Cardiac muscle cell (in vitro differentiated cells and primary cell): ENCODE measurements around the gene DHX40. TPM values are rescaled to one million over a fixed set of nuclear protein-coding genes. Genes with fewer than 3 reads are reported as not detected.

Experiments
- DNase-seq, 2 donors: peaks; one replicate each; pipeline versions ENCODE4 v3.0.0 to v3.0.0-alpha.2; 2010 to 2017; ENCODE audit warnings: low read depth in 1 of 2, low spot score in 1 of 2
- H3K27ac ChIP-seq: fragments of 200-600 bp; sonication (generic); 2 replicates; pipeline ENCODE4 v1.5.1; 2016
- H3K27me3 ChIP-seq: fragments of 200-600 bp; sonication (generic); 2 replicates; pipeline ENCODE4 v1.6.0; 2016; ENCODE audit warnings: control low read depth
- H3K36me3 ChIP-seq: fragments of 200-600 bp; sonication (generic); 2 replicates; pipeline ENCODE4 v1.5.1; 2016; ENCODE audit warnings: control low read depth
- H3K4me1 ChIP-seq: fragments of 200-600 bp; sonication (generic); 2 replicates; pipeline ENCODE4 v1.8.1; 2017; ENCODE audit warnings: low read depth, mild to moderate bottlenecking, mixed run types
- H3K4me3 ChIP-seq: fragments of 200-600 bp; sonication (generic); 2 replicates; pipeline ENCODE4 v1.5.1; 2016; ENCODE audit warnings: mild to moderate bottlenecking
- H3K9me3 ChIP-seq: fragments of 200-600 bp; sonication (generic); 2 replicates; pipeline ENCODE4 v1.5.1; 2017; ENCODE audit warnings: low read depth, mild to moderate bottlenecking, control low read depth
- CTCF ChIP-seq: IDR thresholded peaks from 2 replicates; pipeline ENCODE4 v1.5.1; 2012; ENCODE audit warnings: low read depth, mild to moderate bottlenecking, low read length
- polyA plus RNA-seq: library from polyadenylated mRNA; unstranded; fragments of >200 nt; fragmentation: Nextera tagmentation; extraction: Ambion mirVana; gene quantifications from 2 replicates; pipeline ENCODE4 v1.2.1, GENCODE V29; 2016
- total RNA-seq: library from RNA; depleted of rRNA; stranded (reverse); fragments of >200 nt; gene quantifications from 2 replicates; pipeline ENCODE4 v1.2.3, GENCODE V29; 2016

DHX40 gene
- total and polyA plus RNA-seq, 2 experiments from 2014 or later, result 35.4 to 53.0 TPM

- H3K4me1 ChIP-seq, result peaks cover 11% of the 10 kb centered on the region
- no peaks in the 10 kb centered on the region for H3K36me3 ChIP-seq
- DNase-seq, result no peak
- H3K27me3 ChIP-seq, result no peaks in the 10 kb centered on the region
- no peak overlapping the region for H3K27ac ChIP-seq
- H3K9me3 ChIP-seq, result no peaks in the 10 kb centered on the region
- no peak for TF ChIP-seq CTCF
- H3K4me3 ChIP-seq, result no peak overlapping the region
These were observed 39.7 kb upstream of the DHX40 start for GRCh38 chr17:59525668-59526067.

GRCh38 chr17:59526451-59526850 is 39.0 kb upstream of the DHX40 start:
- Histone ChIP-seq H3K4me1 (peaks cover 18% of the 10 kb centered on the region), H3K27me3 (no peaks in the 10 kb centered on the region), H3K36me3 (no peaks in the 10 kb centered on the region), H3K27ac (no peak overlapping the region), H3K4me3 (no peak overlapping the region), H3K9me3 (no peaks in the 10 kb centered on the region)
- no peak for DNase-seq
- no peak for TF ChIP-seq CTCF

GRCh38 chr17:59527325-59527917 is 38.0 kb upstream of the DHX40 start:
- DNase-seq, result no peak
- Histone ChIP-seq H3K4me1 (peaks cover 19% of the 10 kb centered on the region), H3K9me3 (no peaks in the 10 kb centered on the region), H3K27me3 (no peaks in the 10 kb centered on the region), H3K36me3 (no peaks in the 10 kb centered on the region), H3K27ac (no peak overlapping the region), H3K4me3 (no peak overlapping the region)
- no peak for TF ChIP-seq CTCF

- Histone ChIP-seq H3K27me3 (no peaks in the 10 kb centered on the region), H3K4me3 (no peak overlapping the region), H3K36me3 (no peaks in the 10 kb centered on the region), H3K4me1 (peaks cover 19% of the 10 kb centered on the region), H3K27ac (no peak overlapping the region), H3K9me3 (no peaks in the 10 kb centered on the region)
- TF ChIP-seq CTCF, result no peak
- no peak for DNase-seq
These were observed 37.5 kb upstream of the DHX40 start for GRCh38 chr17:59527931-59528330.

- Histone ChIP-seq H3K36me3 (no peaks in the 10 kb centered on the region), H3K27ac (no peak overlapping the region), H3K27me3 (no peaks in the 10 kb centered on the region), H3K4me3 (no peak overlapping the region), H3K9me3 (no peaks in the 10 kb centered on the region), H3K4me1 (peaks cover 19% of the 10 kb centered on the region)
- TF ChIP-seq CTCF, result no peak
- DNase-seq, result no peak
These were observed 34.9 kb upstream of the DHX40 start for GRCh38 chr17:59530531-59530930.
